Measurements from ENCODE around the gene WDR1.

GRCh38 chr4:10144966-10145365 lies 28.4 kb upstream of the WDR1 start:
- TF ChIP-seq CTCF (IDR thresholded peaks at IDR 0.05; ENCODE audit: insufficient read depth, low read length, poor library complexity, severe bottlenecking) (no peak), EZH2phosphoT487 (conservative IDR thresholded peaks at IDR 0.05; ENCODE audit: low read length) (no peak)

All from SU-DHL-6 (cell line).